Stomach smooth muscle (tissue), 2 donors: ENCODE results near the gene CCDC183.
"Not testable (repeated sequence)": the region's sequence is repeated elsewhere in the genome, so short reads cannot be mapped to it uniquely, and the experiment has no call there.

Experiments used
- H3K27ac ChIP-seq: one replicate; pipeline ENCODE4 v1.7.0; 2013; ENCODE audit warnings: mild to moderate bottlenecking, low read length, inconsistent platforms
- H3K27me3 ChIP-seq, 2 donors: one replicate each; pipeline ENCODE4 v1.7.0; 2013; ENCODE audit warnings: low read length in 2 of 2; ENCODE audit not compliant: insufficient read depth in 2 of 2, control insufficient read depth in 1 of 2
- H3K36me3 ChIP-seq, 2 donors: one replicate each; pipeline ENCODE4 v1.7.0; 2013; ENCODE audit warnings: low read length in 2 of 2; ENCODE audit not compliant: control insufficient read depth in 2 of 2, insufficient read depth in 2 of 2
- H3K4me1 ChIP-seq: one replicate; pipeline ENCODE4 v1.7.0; 2013; ENCODE audit warnings: low read length; ENCODE audit not compliant: control insufficient read depth, insufficient read depth
- H3K4me3 ChIP-seq, 2 donors: one replicate each; pipeline ENCODE4 v1.7.0; 2013; ENCODE audit warnings: low read length in 2 of 2
- H3K9ac ChIP-seq, 2 donors: one replicate each; pipeline ENCODE4 v1.7.0; 2013; ENCODE audit warnings: low read length in 2 of 2, mild to moderate bottlenecking in 1 of 2
- H3K9me3 ChIP-seq, 2 donors: one replicate each; pipeline ENCODE4 v1.7.0; 2013; ENCODE audit warnings: low read length in 2 of 2; ENCODE audit not compliant: control insufficient read depth in 2 of 2
- donor health status: healthy.
- donor health status: Pancreatic carcinoma.

The CCDC183 gene

GRCh38 chr9:136760834-136761544, 35.1 kb upstream of the CCDC183 start:
- H3K27ac ChIP-seq, H3K36me3 ChIP-seq, H3K9ac ChIP-seq, H3K9me3 ChIP-seq, H3K4me1 ChIP-seq, H3K4me3 ChIP-seq: not testable (repeated sequence)
- peaks cover 17 to 21% of the 10 kb centered on the region in 2 donors for H3K27me3 ChIP-seq

GRCh38 chr9:136761545-136761981, 34.6 kb upstream of the CCDC183 start:
- H3K9me3 ChIP-seq, result no peaks in the 10 kb centered on the region
- no peaks in the 10 kb centered on the region for H3K36me3 ChIP-seq
- no peak overlapping the region for H3K27ac ChIP-seq
- no peak overlapping the region for H3K9ac ChIP-seq
- H3K27me3 ChIP-seq, result peaks cover 17 to 19% of the 10 kb centered on the region in 2 donors
- peaks cover 7% of the 10 kb centered on the region for H3K4me1 ChIP-seq
- no peak overlapping the region for H3K4me3 ChIP-seq

GRCh38 chr9:136762221-136762691, 33.9 kb upstream of the CCDC183 start:
- Histone ChIP-seq H3K36me3 (no peaks in the 10 kb centered on the region), H3K4me1 (peaks cover 7% of the 10 kb centered on the region), H3K27ac (no peak overlapping the region), H3K9ac (no peak overlapping the region), H3K27me3 (peaks cover 17% of the 10 kb centered on the region in 2 donors), H3K4me3 (no peak overlapping the region), H3K9me3 (no peaks in the 10 kb centered on the region)

GRCh38 chr9:136762915-136763648, 33.1 kb upstream of the CCDC183 start:
- no peak overlapping the region for H3K4me3 ChIP-seq
- H3K27me3 ChIP-seq, result peaks cover 22% of the 10 kb centered on the region in 2 donors
- H3K9me3 ChIP-seq, result no peaks in the 10 kb centered on the region
- no peak overlapping the region for H3K27ac ChIP-seq
- H3K4me1 ChIP-seq, result peaks cover 7% of the 10 kb centered on the region
- H3K9ac ChIP-seq, result no peak overlapping the region
- H3K36me3 ChIP-seq, result no peaks in the 10 kb centered on the region

- Histone ChIP-seq H3K9ac (no peak overlapping the region), H3K4me3 (no peak overlapping the region), H3K27ac (no peak overlapping the region), H3K4me1 (peaks cover 7% of the 10 kb centered on the region), H3K27me3 (peaks cover 22 to 23% of the 10 kb centered on the region in 2 donors), H3K36me3 (no peaks in the 10 kb centered on the region), H3K9me3 (no peaks in the 10 kb centered on the region)
Measured at GRCh38 chr9:136763649-136764035, 32.5 kb upstream of the CCDC183 start.

- Histone ChIP-seq H3K4me1 (peaks cover 7% of the 10 kb centered on the region), H3K27ac (no peak within 1 kb of the TSS), H3K4me3 (no peak within 1 kb of the TSS), H3K9me3 (no peaks in the 10 kb centered on the region), H3K36me3 (no peaks in the 10 kb centered on the region), H3K9ac (no peak within 1 kb of the TSS), H3K27me3 (peaks cover 22 to 23% of the 10 kb centered on the region in 2 donors)
Measured at GRCh38 chr9:136764301-136764891, 31.7 kb upstream of the CCDC183 start, which contains the start of gene LCN15. TSS of gene LCN15 (minus strand) at chr9:136764518. CDS start at chr9:136764488, 30 bp downstream.

- Histone ChIP-seq H3K27me3 (peaks cover 20 to 23% of the 10 kb centered on the region in 2 donors), H3K27ac (no peak overlapping the region), H3K9ac (no peak overlapping the region), H3K36me3 (no peaks in the 10 kb centered on the region), H3K4me3 (no peak overlapping the region), H3K4me1 (peaks cover 9% of the 10 kb centered on the region), H3K9me3 (no peaks in the 10 kb centered on the region)
Measured at GRCh38 chr9:136765041-136765440, 31.1 kb upstream of the CCDC183 start.

- not testable (repeated sequence) for H3K27ac ChIP-seq, H3K9ac ChIP-seq, H3K36me3 ChIP-seq, H3K4me3 ChIP-seq, H3K9me3 ChIP-seq, H3K4me1 ChIP-seq
- peaks cover 18 to 23% of the 10 kb centered on the region in 2 donors for H3K27me3 ChIP-seq
Measured at GRCh38 chr9:136765745-136766409, 30.3 kb upstream of the CCDC183 start.

GRCh38 chr9:136766410-136767120, 29.6 kb upstream of the CCDC183 start:
- not testable (repeated sequence) for H3K36me3 ChIP-seq, H3K4me3 ChIP-seq, H3K27ac ChIP-seq, H3K9ac ChIP-seq, H3K9me3 ChIP-seq, H3K4me1 ChIP-seq
- H3K27me3 ChIP-seq, result peaks cover 18 to 22% of the 10 kb centered on the region in 2 donors

- Histone ChIP-seq H3K4me1 (peaks cover 3% of the 10 kb centered on the region), H3K9ac (no peak overlapping the region), H3K27me3 (peaks cover 6 to 12% of the 10 kb centered on the region in 2 donors)
Measured at GRCh38 chr9:136769710-136770191, 26.4 kb upstream of the CCDC183 start.

More at GRCh38 chr9:136769710-136770191, 26.4 kb upstream of the CCDC183 start:
- Histone ChIP-seq H3K36me3 (no peaks in the 10 kb centered on the region), H3K9me3 (peaks cover 5 to 15% of the 10 kb centered on the region in 2 donors), H3K27ac (no peak overlapping the region), H3K4me3 (no peak overlapping the region)
